ENCODE results near the gene CTSC. TPM values are rescaled to one million over a fixed set of nuclear protein-coding genes. Genes with fewer than 3 reads are reported as not detected.
"Not testable (repeated sequence)": the region's sequence is repeated elsewhere in the genome, so short reads cannot be mapped to it uniquely, and the experiment has no call there.

CTSC gene
- total RNA-seq, 1 donor from 2014 or later: 181 TPM

GRCh38 chr11:88324562-88325345, 12.8 kb downstream of the CTSC start:
- intact Hi-C loops (cut with micrococcal nuclease): loop anchor here (1.0 to 5.0 kb wide), 2 partner anchors 12 to 38 kb away; no protein-coding TSS in a partner anchor

- intact Hi-C loops (cut with micrococcal nuclease): not testable (repeated sequence)
Measured at GRCh38 chr11:88322881-88323280, 14.7 kb downstream of the CTSC start.

DNA sequence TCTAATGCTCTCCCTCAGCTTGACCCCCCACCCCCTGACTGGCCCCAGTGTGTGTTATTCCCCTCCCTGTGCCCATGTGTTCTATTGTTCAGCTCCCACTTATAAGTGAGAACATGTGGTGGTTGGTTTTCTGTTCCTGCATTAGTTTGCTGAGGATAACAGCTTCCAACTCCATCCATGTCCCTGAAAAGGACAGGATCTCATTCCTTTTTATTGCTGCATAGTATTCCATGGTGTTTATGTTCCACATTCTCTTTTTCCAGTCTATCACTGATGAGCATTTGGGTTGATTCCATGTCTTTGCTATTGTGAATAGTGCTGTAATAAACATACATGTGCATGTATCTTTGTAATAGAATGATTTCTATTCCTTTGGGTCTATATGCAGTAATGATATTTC, 16.1 kb downstream of the CTSC start:
- intact Hi-C loops (cut with micrococcal nuclease): not testable (repeated sequence)

GRCh38 chr11:88320149-88320559, 17.4 kb downstream of the CTSC start:
- intact Hi-C loops (cut with micrococcal nuclease): no loop called here

DNA sequence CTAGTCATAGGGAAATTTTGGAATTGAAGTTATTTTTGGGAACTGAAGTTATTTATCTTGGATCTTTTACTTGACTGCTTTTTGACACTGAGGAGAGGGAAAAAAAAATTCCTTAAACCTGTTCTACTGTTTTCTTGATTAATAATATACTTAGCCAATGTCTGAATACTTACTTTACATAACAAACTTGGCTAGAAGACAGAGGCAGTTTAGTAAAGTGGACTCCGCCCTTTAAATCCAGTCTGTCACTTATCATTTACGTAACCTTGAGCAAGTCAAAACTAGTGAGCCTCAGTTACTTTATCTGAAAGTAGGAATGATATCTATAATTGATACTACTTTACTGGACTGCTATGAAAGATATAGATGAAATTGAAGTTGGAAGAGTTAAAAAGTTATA, 19.5 kb downstream of the CTSC start:
- intact Hi-C loops (cut with micrococcal nuclease): no loop called here

- intact Hi-C loops (cut with micrococcal nuclease): no loop called here
Measured at GRCh38 chr11:88317536-88317935, 20.0 kb downstream of the CTSC start.

DNA sequence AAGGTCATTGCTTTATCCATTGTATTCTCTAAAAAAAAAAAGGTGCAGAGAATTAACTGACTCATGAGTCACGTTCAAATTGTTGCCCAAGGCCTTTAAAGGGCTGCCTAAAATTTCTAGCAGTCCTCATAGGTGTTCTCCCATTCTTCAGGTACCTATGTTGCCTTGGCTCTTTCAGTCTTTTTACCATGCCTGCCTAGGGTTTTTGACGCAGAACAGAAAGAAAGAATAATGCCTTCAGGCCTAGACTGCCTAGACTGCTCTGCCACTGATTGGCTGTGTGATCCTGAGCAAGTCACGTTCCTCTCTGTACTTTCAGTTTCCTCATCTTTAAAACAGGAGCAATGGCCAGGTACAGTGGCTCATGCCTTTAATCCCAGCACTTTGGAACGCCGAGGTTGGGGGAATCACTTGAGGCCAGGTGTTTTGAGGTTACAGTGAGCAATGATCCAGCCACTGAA, 21.5 kb downstream of the CTSC start:
- intact Hi-C loops (cut with micrococcal nuclease): no loop called here

GRCh38 chr11:88315015-88315414, 22.5 kb downstream of the CTSC start:
- intact Hi-C loops (cut with micrococcal nuclease): no loop called here

GRCh38 chr11:88313441-88313840, 24.1 kb downstream of the CTSC start:
- intact Hi-C loops (cut with micrococcal nuclease): no loop called here

- intact Hi-C loops (cut with micrococcal nuclease): no loop called here
Measured at GRCh38 chr11:88312628-88313027, 24.9 kb downstream of the CTSC start.

DNA sequence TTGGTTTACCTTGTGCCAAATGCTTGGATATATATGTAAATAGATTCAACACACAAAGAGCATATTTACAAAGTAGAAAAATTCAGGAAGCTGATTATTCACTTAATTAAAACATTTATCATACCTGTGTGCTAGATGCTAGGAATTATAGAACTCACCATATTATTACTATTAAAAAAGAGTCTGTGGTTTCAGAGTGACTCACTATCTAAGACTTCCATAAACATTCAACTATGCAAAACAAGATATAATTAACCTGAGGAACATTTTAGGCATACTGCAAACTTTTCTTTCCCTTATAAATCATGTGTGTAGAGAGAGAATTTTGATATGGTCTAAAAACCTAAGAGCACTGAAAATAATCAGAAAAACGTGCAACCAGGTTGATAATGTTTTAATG, 27.3 kb downstream of the CTSC start:
- intact Hi-C loops (cut with micrococcal nuclease): no loop called here

DNA sequence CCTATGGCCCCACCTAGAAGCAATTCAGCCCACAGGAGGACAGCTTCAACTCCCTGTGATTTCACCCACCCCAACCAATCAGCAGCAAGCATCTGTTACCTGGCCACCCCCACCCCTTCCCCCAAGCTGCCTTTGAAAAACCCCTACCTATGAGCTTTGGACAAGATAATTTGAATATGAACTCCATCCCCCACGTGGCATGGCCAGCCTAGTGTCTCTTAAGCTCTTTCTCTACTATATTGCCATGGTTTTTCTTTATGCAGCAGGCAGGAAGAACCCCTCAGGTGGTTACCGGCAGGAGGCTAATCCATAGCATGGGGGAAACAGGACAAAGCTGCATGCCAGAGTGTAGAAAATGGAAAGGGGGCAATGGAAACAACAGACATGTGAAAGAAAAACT, 29.0 kb downstream of the CTSC start:
- intact Hi-C loops (cut with micrococcal nuclease): loop anchor here (10.0 kb wide), 1 partner anchor 236 kb away; no protein-coding TSS in a partner anchor

GRCh38 chr11:88307749-88308425, 29.6 kb downstream of the CTSC start:
- intact Hi-C loops (cut with micrococcal nuclease): loop anchor here (10.0 kb wide), 1 partner anchor 237 kb away; no protein-coding TSS in a partner anchor

GRCh38 chr11:88306785-88307184, 30.8 kb downstream of the CTSC start:
- intact Hi-C loops (cut with micrococcal nuclease): loop anchor here (10.0 kb wide), 1 partner anchor 238 kb away; no protein-coding TSS in a partner anchor

- intact Hi-C loops (cut with micrococcal nuclease): loop anchor here (10.0 kb wide), 1 partner anchor 239 kb away; no protein-coding TSS in a partner anchor
Measured at GRCh38 chr11:88305430-88305829, 32.1 kb downstream of the CTSC start.

DNA sequence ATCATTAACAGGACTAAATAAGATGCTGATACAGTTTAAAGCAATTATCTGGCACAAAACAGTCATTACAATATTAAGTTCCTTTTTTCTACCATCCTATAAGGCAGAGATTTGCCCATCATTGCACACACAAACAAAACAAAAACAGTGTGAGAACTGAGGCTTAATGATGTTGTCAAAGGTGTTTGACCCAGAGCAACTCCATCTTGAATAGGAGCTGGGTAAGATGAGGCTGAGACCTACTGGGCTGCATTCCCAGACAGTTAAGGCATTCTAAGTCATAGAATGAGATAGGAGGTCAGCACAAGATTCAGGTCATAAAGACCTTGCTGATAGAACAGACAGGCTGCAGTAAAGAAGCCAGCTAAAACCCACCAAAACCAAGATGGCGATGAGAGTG, 33.2 kb downstream of the CTSC start:
- intact Hi-C loops (cut with micrococcal nuclease): loop anchor here (10.0 kb wide), 1 partner anchor 240 kb away; no protein-coding TSS in a partner anchor

DNA sequence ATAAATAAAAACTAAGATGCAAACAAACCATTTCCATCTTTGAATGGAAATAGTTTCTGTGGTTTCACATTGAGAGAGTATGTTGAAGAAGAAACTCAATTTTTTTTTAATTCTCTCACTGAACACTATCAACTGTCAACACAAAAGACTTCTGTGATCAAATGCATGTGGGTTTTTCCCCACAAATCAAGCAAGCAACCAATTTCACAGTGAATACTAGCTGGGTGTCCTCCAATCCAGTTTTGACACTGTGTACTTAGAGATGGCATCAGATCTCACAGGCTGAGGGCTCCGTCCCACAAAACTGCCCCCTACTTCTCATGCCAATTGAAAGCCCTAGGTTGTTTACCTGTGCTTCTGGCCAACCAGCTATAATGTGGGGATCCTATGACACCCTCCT, 34.5 kb downstream of the CTSC start:
- intact Hi-C loops (cut with micrococcal nuclease): loop anchor here (2.0 to 10.0 kb wide), 2 partner anchors 34 to 242 kb away; partner anchors contain the start of gene CTSC

DNA sequence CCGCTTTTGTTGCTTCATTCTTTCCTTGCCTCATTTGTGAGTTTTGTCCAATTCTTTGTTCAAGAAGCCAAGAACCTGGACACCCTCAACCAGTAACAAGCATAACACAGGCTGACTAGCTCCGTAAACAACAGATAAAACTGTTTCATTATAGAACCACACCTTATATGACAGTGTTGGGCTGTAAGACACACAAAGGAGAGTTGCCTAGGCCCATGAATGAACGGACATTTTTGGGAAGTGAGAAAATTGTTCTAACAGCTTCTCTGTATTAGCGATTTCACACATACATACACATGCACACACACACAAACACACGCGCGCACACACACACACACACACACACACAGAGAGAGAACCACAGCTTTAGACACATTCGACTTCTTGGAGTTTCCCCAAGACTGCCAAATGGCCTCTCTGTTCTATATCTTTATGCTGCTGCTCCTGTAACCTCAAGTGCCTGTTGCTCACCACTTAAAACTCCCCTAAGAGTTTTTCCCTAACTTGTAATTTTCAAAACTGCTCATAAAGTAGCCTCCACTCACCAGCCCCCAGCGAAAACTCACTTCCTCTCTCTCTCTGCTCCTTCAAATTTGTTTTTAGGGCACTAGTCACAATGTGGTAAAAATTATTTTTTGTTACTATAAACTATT, 35.9 kb downstream of the CTSC start:
- intact Hi-C loops (cut with micrococcal nuclease): loop anchor here (2.0 to 10.0 kb wide), 2 partner anchors 35 to 243 kb away; partner anchors contain the start of gene CTSC

- intact Hi-C loops (cut with micrococcal nuclease): loop anchor here (10.0 kb wide), 1 partner anchor 244 kb away; no protein-coding TSS in a partner anchor
Measured at GRCh38 chr11:88300888-88301487, 36.5 kb downstream of the CTSC start.

- intact Hi-C loops (cut with micrococcal nuclease): no loop called here
Measured at GRCh38 chr11:88297863-88298262, 39.7 kb downstream of the CTSC start.

DNA sequence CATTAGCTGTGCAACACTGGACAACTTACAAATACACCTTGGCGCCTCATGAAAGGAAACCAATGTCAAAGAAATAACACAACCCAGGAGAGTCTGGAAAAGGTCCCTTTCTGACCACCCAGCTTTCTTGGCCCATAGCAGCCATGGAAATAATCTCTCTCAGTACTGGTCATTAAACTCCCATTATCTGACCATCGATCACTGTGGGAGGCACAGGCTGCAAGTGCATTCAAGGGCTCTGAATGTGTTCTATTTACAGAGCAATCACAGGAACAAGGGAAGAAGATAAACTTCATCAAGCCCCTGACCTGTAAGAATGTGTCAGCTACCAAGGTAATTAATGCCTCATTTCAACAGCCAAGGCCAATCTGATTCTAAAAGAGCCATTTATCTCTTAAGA, 40.1 kb downstream of the CTSC start:
- intact Hi-C loops (cut with micrococcal nuclease): no loop called here

All from T-helper 2 cell treated with Interferon-gamma antibody and Interleukin-4, amounts not matched to agents 100 ng/mL and 5 ng/mL, for 36 hours (primary cell).